Panc1 (cell line): ENCODE measurements around the gene MAP3K6. TPM values are rescaled to one million over a fixed set of nuclear protein-coding genes. Genes with fewer than 3 reads are reported as not detected.

Experiments
- ATAC-seq: fragments of 200-7000 bp; cut with Tn5 transposase; 2 replicates; pipeline ENCODE4 v1.9.1; 2020; ENCODE audit warnings: mild to moderate bottlenecking, moderate library complexity
- BruUV-seq: library from RNA; stranded (reverse); fragments of 400-500 nt; replicated peaks from 2 replicates; lab custom pipeline; 2021; lab: Mats Ljungman, UMichigan
- CTCF ChIA-PET: fragments of 300-600 bp; sonication (Branson Sonifier 250); formaldehyde crosslinking; loops from one replicate; lab custom pipeline; 2022; ENCODE audit warnings: antibody characterized with exemption; lab: Charles Lee
- POLR2A ChIA-PET: fragments of 300-600 bp; sonication (Branson Sonifier 250); formaldehyde crosslinking; loops from one replicate; lab custom pipeline; 2022; ENCODE audit warnings: antibody characterized with exemption; lab: Charles Lee
- DNase-seq: peaks from one replicate; pipeline ENCODE4 v3.0.0-alpha.2; 2010; ENCODE audit warnings: low read depth, low spot score
- H3K27ac ChIP-seq: 2 replicates; pipeline ENCODE4 v1.5.1; 2011; ENCODE audit warnings: mild to moderate bottlenecking, low read length, inconsistent platforms
- H3K27me3 ChIP-seq: fragments of 200-500 bp; sonication (Bioruptor generic); 2 replicates; pipeline ENCODE4 v1.6.0; 2014; ENCODE audit warnings: low read length, inconsistent platforms; ENCODE audit not compliant: control insufficient read depth, insufficient read depth
- H3K36me3 ChIP-seq: fragments of 200-500 bp; sonication (Bioruptor generic); 2 replicates; pipeline ENCODE4 v1.5.1; 2014; ENCODE audit warnings: inconsistent platforms, mild to moderate bottlenecking, low read length, moderate library complexity; ENCODE audit not compliant: control insufficient read depth, insufficient read depth
- H3K4me1 ChIP-seq: 2 replicates; pipeline ENCODE4 v1.5.1; 2011; ENCODE audit warnings: inconsistent platforms, mild to moderate bottlenecking, low read length, moderate library complexity; ENCODE audit not compliant: control insufficient read depth, insufficient read depth
- H3K4me3 ChIP-seq, 2 experiments: 2 replicates each; pipeline ENCODE4 v1.5.1; 2011 to 2012; ENCODE audit warnings: low read depth in 2 of 2, low read length in 2 of 2, mild to moderate bottlenecking in 2 of 2, inconsistent platforms in 1 of 2, moderate library complexity in 1 of 2
- H3K9me3 ChIP-seq: fragments of 200-500 bp; sonication (Bioruptor generic); 2 replicates; pipeline ENCODE4 v1.5.1; 2014; ENCODE audit warnings: low read depth, mild to moderate bottlenecking, inconsistent platforms, low read length, moderate library complexity; ENCODE audit not compliant: control insufficient read depth, insufficient read depth
- POLR2AphosphoS5 ChIP-seq: IDR thresholded peaks from 2 replicates; pipeline ENCODE4 v1.6.1; 2012; ENCODE audit warnings: mild to moderate bottlenecking, low read depth, low read length, moderate library complexity
- SIN3A ChIP-seq: IDR thresholded peaks from 2 replicates; pipeline ENCODE4 v1.6.1; 2012; ENCODE audit warnings: low read depth, mild to moderate bottlenecking, low read length, moderate library complexity, borderline replicate concordance; ENCODE audit not compliant: insufficient read depth
- TCF7L2 ChIP-seq: IDR thresholded peaks from 2 replicates; pipeline ENCODE4 v1.6.1; 2011; ENCODE audit warnings: mild to moderate bottlenecking, low read depth, low read length, inconsistent platforms
- in situ Hi-C: cut with HindIII; loops from 2 replicates; pipeline ENCODE4 v1.10.0; 2016; ENCODE audit warnings: low sequenced_read_pairs, low pct_unique_long_range_greater_than_20kb
- intact Hi-C: fragments of 100-400 bp; cut with micrococcal nuclease; formaldehyde crosslinking; loops from one replicate; pipeline ENCODE4 v1.10.0; 2022; ENCODE audit not compliant: unreplicated experiment
- total RNA-seq: library from RNA; stranded (reverse); gene quantifications from one replicate; pipeline ENCODE4 v1.2.1, GENCODE V29; 2021; ENCODE audit not compliant: unreplicated experiment
- TF ChIP-seq, protein P1 (sequence below): fragments of 450-650 bp; IDR thresholded peaks from 2 replicates; pipeline ENCODE4 v1.5.1; 2017; ENCODE audit warnings: mild to moderate bottlenecking
- TF ChIP-seq, protein P2 (sequence below), 2 experiments: IDR thresholded peaks; 2 replicates each; pipeline ENCODE4 v1.6.1; 2011 to 2012; ENCODE audit warnings: low read depth in 2 of 2, control low read depth in 1 of 2, low read length in 1 of 2, mild to moderate bottlenecking in 1 of 2, moderate library complexity in 1 of 2; ENCODE audit not compliant: insufficient read depth in 1 of 2

MAP3K6 gene
- total RNA-seq, 1 experiment from 2014 or later: 56.9 TPM

DNA sequence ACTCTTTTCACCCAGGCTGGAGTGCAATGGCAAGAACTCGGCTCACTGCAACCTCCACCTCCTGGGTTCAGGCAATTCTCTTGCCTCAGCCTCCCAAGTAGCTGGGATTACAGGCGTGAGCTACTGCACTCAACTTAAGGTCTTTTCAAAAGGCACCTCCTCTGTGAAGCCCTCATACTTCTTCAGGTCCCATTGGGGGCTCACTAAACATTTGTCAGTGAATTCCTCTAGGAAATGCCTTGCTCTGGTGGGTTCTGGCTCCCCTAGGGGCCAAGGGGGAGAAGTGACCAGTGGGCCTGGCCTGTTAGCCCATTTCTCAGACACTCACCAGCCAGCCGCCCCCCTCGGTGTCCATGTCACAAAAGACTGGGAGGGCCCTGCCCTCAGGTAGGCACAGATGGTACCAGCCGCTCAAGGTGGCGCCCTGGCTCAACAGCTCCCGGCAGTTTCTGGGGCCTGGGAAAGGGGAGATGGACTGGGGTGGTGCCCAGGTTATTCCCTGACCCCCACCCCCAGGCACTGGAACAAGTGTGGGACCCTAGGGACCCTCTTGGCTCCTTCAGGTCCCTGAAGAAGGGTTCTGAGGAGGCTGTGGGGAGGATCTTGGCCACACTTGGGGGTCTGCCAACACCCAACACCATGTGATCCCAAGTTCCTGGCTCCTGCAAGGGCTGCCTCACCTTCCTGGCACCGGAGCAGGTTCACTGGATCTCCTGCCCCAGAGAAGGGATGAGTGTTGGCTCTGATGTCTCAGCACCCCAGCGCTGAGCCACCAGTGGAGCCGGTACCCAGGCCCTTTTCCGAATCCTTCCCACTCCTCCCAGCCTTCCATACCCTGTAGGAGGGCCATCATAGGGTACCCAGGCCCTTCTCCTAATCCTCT is 6.3 kb upstream of the MAP3K6 start:
- in situ Hi-C loops (no loop called here), intact Hi-C loops (no loop called here)
- no TSS peak for BruUV-seq
- no peak for TF ChIP-seq SIN3A
- TF ChIP-seq, protein P1, sequence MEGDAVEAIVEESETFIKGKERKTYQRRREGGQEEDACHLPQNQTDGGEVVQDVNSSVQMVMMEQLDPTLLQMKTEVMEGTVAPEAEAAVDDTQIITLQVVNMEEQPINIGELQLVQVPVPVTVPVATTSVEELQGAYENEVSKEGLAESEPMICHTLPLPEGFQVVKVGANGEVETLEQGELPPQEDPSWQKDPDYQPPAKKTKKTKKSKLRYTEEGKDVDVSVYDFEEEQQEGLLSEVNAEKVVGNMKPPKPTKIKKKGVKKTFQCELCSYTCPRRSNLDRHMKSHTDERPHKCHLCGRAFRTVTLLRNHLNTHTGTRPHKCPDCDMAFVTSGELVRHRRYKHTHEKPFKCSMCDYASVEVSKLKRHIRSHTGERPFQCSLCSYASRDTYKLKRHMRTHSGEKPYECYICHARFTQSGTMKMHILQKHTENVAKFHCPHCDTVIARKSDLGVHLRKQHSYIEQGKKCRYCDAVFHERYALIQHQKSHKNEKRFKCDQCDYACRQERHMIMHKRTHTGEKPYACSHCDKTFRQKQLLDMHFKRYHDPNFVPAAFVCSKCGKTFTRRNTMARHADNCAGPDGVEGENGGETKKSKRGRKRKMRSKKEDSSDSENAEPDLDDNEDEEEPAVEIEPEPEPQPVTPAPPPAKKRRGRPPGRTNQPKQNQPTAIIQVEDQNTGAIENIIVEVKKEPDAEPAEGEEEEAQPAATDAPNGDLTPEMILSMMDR: no peak
- TF ChIP-seq, protein P2, sequence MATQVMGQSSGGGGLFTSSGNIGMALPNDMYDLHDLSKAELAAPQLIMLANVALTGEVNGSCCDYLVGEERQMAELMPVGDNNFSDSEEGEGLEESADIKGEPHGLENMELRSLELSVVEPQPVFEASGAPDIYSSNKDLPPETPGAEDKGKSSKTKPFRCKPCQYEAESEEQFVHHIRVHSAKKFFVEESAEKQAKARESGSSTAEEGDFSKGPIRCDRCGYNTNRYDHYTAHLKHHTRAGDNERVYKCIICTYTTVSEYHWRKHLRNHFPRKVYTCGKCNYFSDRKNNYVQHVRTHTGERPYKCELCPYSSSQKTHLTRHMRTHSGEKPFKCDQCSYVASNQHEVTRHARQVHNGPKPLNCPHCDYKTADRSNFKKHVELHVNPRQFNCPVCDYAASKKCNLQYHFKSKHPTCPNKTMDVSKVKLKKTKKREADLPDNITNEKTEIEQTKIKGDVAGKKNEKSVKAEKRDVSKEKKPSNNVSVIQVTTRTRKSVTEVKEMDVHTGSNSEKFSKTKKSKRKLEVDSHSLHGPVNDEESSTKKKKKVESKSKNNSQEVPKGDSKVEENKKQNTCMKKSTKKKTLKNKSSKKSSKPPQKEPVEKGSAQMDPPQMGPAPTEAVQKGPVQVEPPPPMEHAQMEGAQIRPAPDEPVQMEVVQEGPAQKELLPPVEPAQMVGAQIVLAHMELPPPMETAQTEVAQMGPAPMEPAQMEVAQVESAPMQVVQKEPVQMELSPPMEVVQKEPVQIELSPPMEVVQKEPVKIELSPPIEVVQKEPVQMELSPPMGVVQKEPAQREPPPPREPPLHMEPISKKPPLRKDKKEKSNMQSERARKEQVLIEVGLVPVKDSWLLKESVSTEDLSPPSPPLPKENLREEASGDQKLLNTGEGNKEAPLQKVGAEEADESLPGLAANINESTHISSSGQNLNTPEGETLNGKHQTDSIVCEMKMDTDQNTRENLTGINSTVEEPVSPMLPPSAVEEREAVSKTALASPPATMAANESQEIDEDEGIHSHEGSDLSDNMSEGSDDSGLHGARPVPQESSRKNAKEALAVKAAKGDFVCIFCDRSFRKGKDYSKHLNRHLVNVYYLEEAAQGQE (IDR thresholded peaks at IDR 0.05; ENCODE audit: insufficient read depth in 1 of 2, low read depth in 2 of 2, low read length in 1 of 2): no peak
- TF ChIP-seq POLR2AphosphoS5: no peak
- TF ChIP-seq TCF7L2: no peak
- Histone ChIP-seq H3K9me3 (no peaks in the 10 kb centered on the region), H3K27ac (no peak overlapping the region), H3K4me1 (no peaks in the 10 kb centered on the region), H3K4me3 (no peak overlapping the region), H3K27me3 (no peaks in the 10 kb centered on the region), H3K36me3 (no peaks in the 10 kb centered on the region)
- ChIA-PET CTCF (interaction anchor here (0.6 kb wide), 1 partner anchor 223 kb away, joined by 3 read pairs; no protein-coding TSS in a partner anchor), POLR2A (interaction anchor here (0.6 kb wide), 1 partner anchor 60 kb away, joined by 6 read pairs; no protein-coding TSS in a partner anchor)
- 0 out of 2 replicates have a peak, but pooled peaks have one; percentile 47 for ATAC-seq
- no peak for DNase-seq

DNA sequence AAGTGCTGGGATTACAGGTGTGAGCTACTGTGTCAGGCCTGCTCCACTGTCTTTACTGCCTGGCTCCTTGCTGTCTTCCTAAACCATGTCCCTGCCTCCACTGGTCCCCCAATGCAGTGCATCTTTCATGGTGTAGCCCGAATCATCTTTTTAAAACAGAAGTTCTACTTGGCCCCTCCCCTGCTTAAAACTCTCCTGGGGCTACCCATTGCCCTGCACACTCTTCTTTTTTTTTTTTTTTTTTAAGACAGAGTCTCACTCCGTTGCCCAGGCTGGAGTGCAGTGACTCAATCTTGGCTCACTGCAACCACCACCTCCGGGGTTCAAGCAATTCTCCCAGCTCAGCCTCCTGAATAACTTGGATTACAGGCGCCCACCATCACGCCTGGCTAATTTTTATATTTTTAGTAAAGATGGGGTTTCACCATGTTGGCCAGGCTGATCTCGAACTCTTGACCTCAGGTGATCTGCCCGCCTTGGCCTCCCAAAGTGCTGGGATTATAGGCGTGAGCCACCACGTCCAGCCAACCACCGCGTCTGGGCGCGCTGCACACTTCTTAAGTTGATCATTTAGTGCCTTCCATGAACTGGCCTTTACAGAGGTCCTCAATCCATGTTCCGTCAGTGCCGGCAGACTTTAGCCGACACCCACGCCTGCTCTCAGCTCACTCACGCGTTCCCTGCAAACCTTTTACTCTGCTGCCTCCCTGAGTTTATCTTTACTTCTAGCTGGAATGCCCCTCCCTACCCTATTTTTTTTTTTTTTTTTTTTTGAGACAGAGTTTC is 5.5 kb upstream of the MAP3K6 start:
- TF ChIP-seq, protein P1: no peak
- TF ChIP-seq TCF7L2: no peak
- TF ChIP-seq, protein P2 (IDR thresholded peaks at IDR 0.05; ENCODE audit: insufficient read depth in 1 of 2, low read depth in 2 of 2, low read length in 1 of 2): no peak
- TF ChIP-seq SIN3A: no peak
- no peak for TF ChIP-seq POLR2AphosphoS5
- ChIA-PET CTCF (interaction anchor here (0.6 kb wide), 2 partner anchors 22 to 223 kb away, joined by 3 to 6 read pairs; no protein-coding TSS in a partner anchor), POLR2A (no interaction called here)
- H3K27ac ChIP-seq: no peak overlapping the region
- intact Hi-C loops: no loop called here
- no peaks in the 10 kb centered on the region for H3K27me3 ChIP-seq
- H3K4me3 ChIP-seq: no peak overlapping the region
- in situ Hi-C loops: no loop called here
- H3K36me3 ChIP-seq: no peaks in the 10 kb centered on the region
- DNase-seq (no peak), ATAC-seq (no peak)
- BruUV-seq: no TSS peak
- no peaks in the 10 kb centered on the region for H3K9me3 ChIP-seq
- H3K4me1 ChIP-seq: peaks cover 5% of the 10 kb centered on the region
